HepG2 (cell line): ENCODE measurements around the gene APRT. TPM values are rescaled to one million over a fixed set of nuclear protein-coding genes. Genes with fewer than 3 reads are reported as not detected.
A peak's percentile ranks its signal among the peaks of the same experiment; 100 is the strongest.

Experiments
- ATF2 ChIP-seq: sonication (generic); formaldehyde crosslinking; IDR thresholded peaks from 2 replicates; pipeline ENCODE4 v1.4.0; 2020; ENCODE audit warnings: missing genetic modification reagents
- CEBPG ChIP-seq: IDR thresholded peaks from 2 replicates; pipeline ENCODE4 v1.6.1; 2016
- CERS6 ChIP-seq: sonication (generic); formaldehyde crosslinking; IDR thresholded peaks from 2 replicates; pipeline ENCODE4 v1.5.0; 2020; ENCODE audit warnings: missing genetic modification reagents
- LCORL ChIP-seq, 2 experiments: fragments of 450-650 bp in 1 of 2; sonication (generic) in 1 of 2; formaldehyde crosslinking in 1 of 2; IDR thresholded peaks; 2 replicates each; pipeline versions ENCODE4 v1.5.0 to v1.6.1; 2017 to 2020; ENCODE audit warnings: antibody characterized with exemption in 1 of 2, missing genetic modification reagents in 1 of 2
- MBD4 ChIP-seq: IDR thresholded peaks from 2 replicates; pipeline ENCODE4 v1.6.1; 2012; ENCODE audit warnings: low read length, inconsistent platforms, borderline replicate concordance
- MLXIP ChIP-seq: sonication (generic); formaldehyde crosslinking; IDR thresholded peaks from 2 replicates; pipeline ENCODE4 v1.9.0; 2021; ENCODE audit warnings: missing genetic modification reagents, borderline replicate concordance
- MXD4 ChIP-seq: IDR thresholded peaks from 2 replicates; pipeline ENCODE4 v1.6.1; 2016; ENCODE audit warnings: mild to moderate bottlenecking, missing biosample characterization, missing genetic modification reagents
- PATZ1 ChIP-seq: sonication (generic); formaldehyde crosslinking; IDR thresholded peaks from 2 replicates; pipeline ENCODE4 v1.4.0; 2020; ENCODE audit warnings: missing genetic modification reagents
- SMAD1 ChIP-seq: sonication (generic); formaldehyde crosslinking; IDR thresholded peaks from 2 replicates; pipeline ENCODE4 v1.4.0; 2020; ENCODE audit warnings: missing genetic modification reagents, low read depth, mild to moderate bottlenecking, borderline replicate concordance
- SMAD9 ChIP-seq: sonication (generic); formaldehyde crosslinking; IDR thresholded peaks from 2 replicates; pipeline ENCODE4 v1.5.1; 2020; ENCODE audit warnings: mild to moderate bottlenecking, missing genetic modification reagents
- TBX2 ChIP-seq: sonication (generic); formaldehyde crosslinking; IDR thresholded peaks from 2 replicates; pipeline ENCODE4 v1.5.0; 2020; ENCODE audit warnings: missing genetic modification reagents, mild to moderate bottlenecking, borderline replicate concordance
- YEATS2 ChIP-seq: sonication (generic); formaldehyde crosslinking; IDR thresholded peaks from 2 replicates; pipeline ENCODE4 v1.4.0; 2020; ENCODE audit warnings: missing genetic modification reagents, borderline replicate concordance
- ZBTB39 ChIP-seq: sonication (generic); formaldehyde crosslinking; IDR thresholded peaks from 2 replicates; pipeline ENCODE4 v1.5.0; 2020; ENCODE audit warnings: missing genetic modification reagents
- ZNF121 ChIP-seq: sonication (generic); formaldehyde crosslinking; IDR thresholded peaks from 2 replicates; pipeline ENCODE4 v1.5.0; 2020; ENCODE audit warnings: mild to moderate bottlenecking, missing genetic modification reagents
- ZNF329 ChIP-seq: sonication (generic); formaldehyde crosslinking; IDR thresholded peaks from 2 replicates; pipeline ENCODE4 v1.9.0; 2021; ENCODE audit warnings: low read depth, mild to moderate bottlenecking, missing genetic modification reagents
- ZNF543 ChIP-seq: sonication (generic); formaldehyde crosslinking; IDR thresholded peaks from 2 replicates; pipeline ENCODE4 v1.4.0; 2020; ENCODE audit warnings: mild to moderate bottlenecking, missing genetic modification reagents
- ZNF660 ChIP-seq: sonication (generic); formaldehyde crosslinking; IDR thresholded peaks from 2 replicates; pipeline ENCODE4 v1.5.1; 2020; ENCODE audit warnings: mild to moderate bottlenecking, low read depth, missing genetic modification reagents, borderline replicate concordance
- ZNF781 ChIP-seq: sonication (generic); formaldehyde crosslinking; IDR thresholded peaks from 2 replicates; pipeline ENCODE4 v1.5.1; 2020; ENCODE audit warnings: borderline replicate concordance, mild to moderate bottlenecking, missing genetic modification reagents; ENCODE audit errors: not compliant biosample characterization
- polyA plus RNA-seq, 8 experiments: library from polyadenylated mRNA; depleted of rRNA in 3 of 8; stranded (reverse) in 7 of 8; unstranded in 1 of 8; fragments of >200 nt; fragmentation: Illumina TruSeq in 4 of 8; extraction: Trizol in 4 of 8; gene quantifications; 2 replicates each; pipeline versions ENCODE4 v1.2.1 to v1.2.3, GENCODE V29; 2011 to 2016; ENCODE audit warnings: low read depth in 4 of 8, missing spikeins in 1 of 8, mixed read lengths in 1 of 8; ENCODE audit not compliant: insufficient read depth in 1 of 8
- total RNA-seq, 5 experiments: library from RNA; depleted of rRNA; stranded (reverse); fragments of >200 nt; fragmentation: Illumina TruSeq; extraction: Trizol; gene quantifications; 2 replicates each; pipeline ENCODE4 v1.2.3, GENCODE V29; 2016; ENCODE audit warnings: low read depth in 1 of 5

APRT gene
- total and polyA plus RNA-seq, 2 of the 13 experiments (the other 11 are each of a cell fraction or from before 2014, with no cell fraction given) = 155 to 242 TPM

GRCh38 chr16:88804552-88805339, 7.0 kb downstream of the APRT start (continued):
- TF ChIP-seq MLXIP (no peak), CERS6 (CRISPR knock-in tag) (no peak), YEATS2 (CRISPR knock-in tag) (0 out of 2 replicates have a peak, but pooled peaks have one; percentile 50), ZNF543 (0 out of 2 replicates have a peak, but pooled peaks have one; percentile 58), PATZ1 (CRISPR knock-in tag) (peak; percentile 67; the same call in 1 of the 2 replicates), ZNF121 (peak; percentile 69), TBX2 (CRISPR knock-in tag) (peak; percentile 39; the same call in 1 of the 2 replicates), ZNF781 (CRISPR knock-in tag) (no peak), MBD4 (no peak), MXD4 (CRISPR knock-in tag) (peak; percentile 44; the same call in 1 of the 2 replicates), LCORL (IDR thresholded peaks at IDR 0.05) (no peak), LCORL (CRISPR knock-in tag; IDR thresholded peaks at IDR 0.05) (0 out of 2 replicates have a peak, but pooled peaks have one; percentile 35), SMAD1 (CRISPR knock-in tag) (peak; percentile 60; the same call in 1 of the 2 replicates), ATF2 (CRISPR knock-in tag) (peak; percentile 76), ZNF660 (no peak), ZNF329 (CRISPR knock-in tag) (no peak), SMAD9 (CRISPR knock-in tag) (no peak), ZBTB39 (CRISPR knock-in tag) (no peak), CEBPG (CRISPR knock-in tag) (peak; percentile 91)
